Adrenal gland (tissue), 12 donors: ENCODE data around the gene ZFYVE21. TPM values are rescaled to one million over a fixed set of nuclear protein-coding genes. Genes with fewer than 3 reads are reported as not detected.
A peak's percentile ranks its signal among the peaks of the same experiment; 100 is the strongest.

Experiments
- DNase-seq, 7 donors: peaks; one replicate each; pipeline ENCODE4 v3.0.0-alpha.2; 2019 to 2020
- H3K27ac ChIP-seq, 5 donors: fragments of 200-600 bp; sonication (generic) in 4 of 5; 1 replicate in 3 of 5; 2 replicates in 2 of 5; pipeline versions ENCODE4 v1.5.1 to v1.8.0; 2016 to 2020; ENCODE audit warnings: mild to moderate bottlenecking in 1 of 5
- H3K27me3 ChIP-seq: fragments of 200-600 bp; 2 replicates; pipeline ENCODE4 v1.8.0; 2021
- H3K36me3 ChIP-seq, 2 donors: fragments of 200-600 bp; replicated peaks in 1 of 2; 1 replicate in 1 of 2; 2 replicates in 1 of 2; pipeline versions ENCODE4 v1.5.1 to v1.8.0; 2018 to 2022
- H3K4me1 ChIP-seq, 2 donors: fragments of 200-600 bp; replicated peaks in 1 of 2; 1 replicate in 1 of 2; 2 replicates in 1 of 2; pipeline versions ENCODE4 v1.5.1 to v1.8.0; 2018 to 2021
- H3K4me3 ChIP-seq, 4 donors: fragments of 200-600 bp; sonication (generic) in 3 of 4; one replicate each; pipeline ENCODE4 v1.5.1; 2016 to 2018
- H3K9me3 ChIP-seq, 3 donors: fragments of 200-600 bp; sonication (generic) in 1 of 3; replicated peaks in 1 of 3; 1 replicate in 2 of 3; 2 replicates in 1 of 3; pipeline versions ENCODE4 v1.5.1 to v1.8.0; 2016 to 2021
- POLR2A ChIP-seq, 2 donors: fragments of 450-650 bp; IDR thresholded peaks; one replicate each; pipeline ENCODE4 v1.6.1; 2017; ENCODE audit warnings: antibody characterized with exemption in 2 of 2, mild to moderate bottlenecking in 2 of 2, moderate library complexity in 1 of 2
- WGBS, 4 donors: extraction: QIAGEN DNeasy Blood & Tissue Kit in 2 of 4; methylation state at CpG; one replicate each; pipeline versions ENCODE4 v1.1.5 to v1.1.7; 2013 to 2017; 5-methylcytosine and 5-hydroxymethylcytosine counted together
- intact Hi-C, 2 donors: fragments of 100-400 bp; cut with DNase I; formaldehyde crosslinking; loops; one replicate each; pipeline versions ENCODE4 v1.14.1 to v1.15.0; 2022 to 2023
- polyA plus RNA-seq, 3 donors: library from polyadenylated mRNA; stranded (reverse); fragments of 200-250 nt in 2 of 3; fragments of 350-450 nt in 1 of 3; fragmentation: Illumina TruSeq in 1 of 3; extraction: RNeasy Lipid Tissue Mini Kit (QIAGEN cat#74804) in 1 of 3; gene quantifications; one replicate each; pipeline ENCODE4 v1.2.3, GENCODE V29; 2013 to 2014
- total RNA-seq, 9 donors: library from RNA; depleted of rRNA in 4 of 9; stranded (reverse); fragments of >200 nt in 4 of 9; fragments of 120-200 nt in 1 of 9; fragmentation: NEBNext Ultra II Directional in 1 of 9; extraction: Animal tissue kit (Norgen Biotek cat#: 25700) in 1 of 9; gene quantifications; one replicate each; pipeline versions ENCODE4 v1.1.0 to v1.2.4, GENCODE V29; 2013 to 2023
- TF ChIP-seq, protein P1 (sequence below), 6 experiments: fragments of 450-650 bp in 4 of 6; fragments of 200-600 bp in 2 of 6; sonication (generic) in 1 of 6; IDR thresholded peaks; 1 replicate in 5 of 6; 2 replicates in 1 of 6; pipeline versions ENCODE4 v1.5.1 to v1.8.0; 2016 to 2021; ENCODE audit warnings: antibody characterized with exemption in 6 of 6, mild to moderate bottlenecking in 2 of 6, moderate library complexity in 1 of 6
- donor health status: healthy with polysubstance abuse.
- donor health status: Bipolar disorder and iron deficiency.
- donor health status: DM: yes; HTN: yes; CAD: no.
- donor health status: DM: no; HTN: no; CAD: no.
- donor health status: DM: no; HTN: no; CAD: no.
- donor health status: DM: yes; HTN: yes; CAD: no.

Gene ZFYVE21
- total and polyA plus RNA-seq, 12 donors, result 20.9 to 71.4 (median 41.2) TPM

- DNase-seq, result no peak
- Histone ChIP-seq H3K27me3 (no peaks in the 10 kb centered on the region), H3K4me1 (peaks cover 18 to 38% of the 10 kb centered on the region in 2 donors), H3K27ac (peak overlapping the region in 2 of 5 donors; percentile 79 to 88), H3K36me3 (peaks cover 0 to 43% of the 10 kb centered on the region in 2 donors), H3K4me3 (no peak overlapping the region), H3K9me3 (no peaks in the 10 kb centered on the region)
- intact Hi-C loops, result no loop called here
- no peak for TF ChIP-seq POLR2A (IDR thresholded peaks at IDR 0.05)
- TF ChIP-seq, protein P1, sequence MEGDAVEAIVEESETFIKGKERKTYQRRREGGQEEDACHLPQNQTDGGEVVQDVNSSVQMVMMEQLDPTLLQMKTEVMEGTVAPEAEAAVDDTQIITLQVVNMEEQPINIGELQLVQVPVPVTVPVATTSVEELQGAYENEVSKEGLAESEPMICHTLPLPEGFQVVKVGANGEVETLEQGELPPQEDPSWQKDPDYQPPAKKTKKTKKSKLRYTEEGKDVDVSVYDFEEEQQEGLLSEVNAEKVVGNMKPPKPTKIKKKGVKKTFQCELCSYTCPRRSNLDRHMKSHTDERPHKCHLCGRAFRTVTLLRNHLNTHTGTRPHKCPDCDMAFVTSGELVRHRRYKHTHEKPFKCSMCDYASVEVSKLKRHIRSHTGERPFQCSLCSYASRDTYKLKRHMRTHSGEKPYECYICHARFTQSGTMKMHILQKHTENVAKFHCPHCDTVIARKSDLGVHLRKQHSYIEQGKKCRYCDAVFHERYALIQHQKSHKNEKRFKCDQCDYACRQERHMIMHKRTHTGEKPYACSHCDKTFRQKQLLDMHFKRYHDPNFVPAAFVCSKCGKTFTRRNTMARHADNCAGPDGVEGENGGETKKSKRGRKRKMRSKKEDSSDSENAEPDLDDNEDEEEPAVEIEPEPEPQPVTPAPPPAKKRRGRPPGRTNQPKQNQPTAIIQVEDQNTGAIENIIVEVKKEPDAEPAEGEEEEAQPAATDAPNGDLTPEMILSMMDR (IDR thresholded peaks at IDR 0.05), result no peak
- WGBS, 4 donors, result 89 to 92% (median 91%) methylated on average over 21 to 23 of the region's 23 CpGs
Observed at GRCh38 chr14:103734081-103734888, 18.7 kb downstream of the ZFYVE21 start.

GRCh38 chr14:103735022-103735421, 19.4 kb downstream of the ZFYVE21 start:
- H3K4me1 ChIP-seq, result peaks cover 18 to 37% of the 10 kb centered on the region in 2 donors
- intact Hi-C loops, result no loop called here
- peaks cover 0 to 43% of the 10 kb centered on the region in 2 donors for H3K36me3 ChIP-seq

DNA sequence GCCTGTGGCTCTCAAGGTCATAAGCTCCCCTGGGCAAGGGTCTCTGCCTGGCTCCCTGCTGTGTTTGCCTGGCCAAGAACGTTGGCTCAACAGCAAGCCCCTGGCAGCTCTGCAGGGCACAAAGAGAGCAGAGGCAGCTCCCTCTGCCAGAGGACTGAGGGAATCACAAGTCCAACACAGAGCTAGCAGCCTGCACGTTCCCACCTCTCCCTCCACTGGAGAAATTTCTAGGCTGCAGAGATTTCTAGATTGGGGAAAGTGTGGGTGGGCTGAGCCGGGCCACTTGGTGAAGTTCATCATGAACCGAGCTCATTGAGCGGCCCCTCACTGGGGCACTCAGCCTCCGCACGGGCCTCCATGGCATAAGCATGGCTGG, 19.8 kb downstream of the ZFYVE21 start:
- 69 to 80% (median 78%) methylated on average over 7 of the region's 7 CpGs for WGBS, 4 donors
- peak in 1 of 7 donors; percentile 12 for DNase-seq
- no peaks in the 10 kb centered on the region for H3K9me3 ChIP-seq
- no peaks in the 10 kb centered on the region for H3K27me3 ChIP-seq
- TF ChIP-seq, protein P1 (IDR thresholded peaks at IDR 0.05), result peak in 1 of 6 experiments; percentile 2
- no peak for TF ChIP-seq POLR2A (IDR thresholded peaks at IDR 0.05)
- peaks cover 0 to 42% of the 10 kb centered on the region in 2 donors for H3K36me3 ChIP-seq
- intact Hi-C loops, result no loop called here
- H3K27ac ChIP-seq, result peak overlapping the region in 2 of 5 donors; percentile 79 to 88
- H3K4me1 ChIP-seq, result peaks cover 15 to 33% of the 10 kb centered on the region in 2 donors
- no peak overlapping the region for H3K4me3 ChIP-seq

More at GRCh38 chr14:103735022-103735421, 19.4 kb downstream of the ZFYVE21 start:
- Histone ChIP-seq H3K4me3 (no peak overlapping the region), H3K27ac (peak overlapping the region in 2 of 5 donors; percentile 79 to 88), H3K27me3 (no peaks in the 10 kb centered on the region), H3K9me3 (no peaks in the 10 kb centered on the region)
- no peak for TF ChIP-seq POLR2A (IDR thresholded peaks at IDR 0.05)
- TF ChIP-seq, protein P1 (IDR thresholded peaks at IDR 0.05), result no peak
- DNase-seq, result peak in 1 of 7 donors; percentile 46
- 53 to 78% (median 69%) methylated on average over 12 of the region's 12 CpGs for WGBS, 4 donors

- no peak for DNase-seq
- Histone ChIP-seq H3K27ac (peak overlapping the region in 2 of 5 donors; percentile 79 to 88), H3K9me3 (no peaks in the 10 kb centered on the region), H3K27me3 (no peaks in the 10 kb centered on the region), H3K4me1 (peaks cover 13 to 32% of the 10 kb centered on the region in 2 donors), H3K4me3 (no peak overlapping the region), H3K36me3 (peaks cover 0 to 42% of the 10 kb centered on the region in 2 donors)
- intact Hi-C loops, result no loop called here
- TF ChIP-seq, protein P1 (IDR thresholded peaks at IDR 0.05), result no peak
- no peak for TF ChIP-seq POLR2A (IDR thresholded peaks at IDR 0.05)
- 81 to 91% (median 86%) methylated on average over 19 to 22 of the region's 22 CpGs for WGBS, 4 donors
Observed at GRCh38 chr14:103735815-103736545, 20.4 kb downstream of the ZFYVE21 start.
